H1 (cell line): Measurements from ENCODE around the gene SLC6A6. TPM values are rescaled to one million over a fixed set of nuclear protein-coding genes. Genes with fewer than 3 reads are reported as not detected.

Source experiments
- CTCF ChIA-PET: fragments of 300-600 bp; sonication (Branson Sonifier 250); formaldehyde crosslinking; loops from one replicate; lab custom pipeline; 2021; ENCODE audit not compliant: partially characterized antibody; lab: Charles Lee
- POLR2A ChIA-PET: fragments of 300-600 bp; sonication (Branson Sonifier 250); formaldehyde crosslinking; loops from one replicate; lab custom pipeline; 2021; ENCODE audit warnings: inconsistent platforms; ENCODE audit not compliant: partially characterized antibody; lab: Charles Lee
- DNase-seq, 2 experiments: peaks; one replicate each; pipeline versions ENCODE4 v3.0.0 to v3.0.0-alpha.2; 2010 to 2022; ENCODE audit warnings: low spot score in 2 of 2, low read depth in 1 of 2, mixed read lengths in 1 of 2
- FAIRE-seq: peaks from 2 replicates; lab custom pipeline; 2011; peaks lifted over from hg19 to GRCh38; lab: Jason Lieb, UNC
- H2AFZ ChIP-seq: 2 replicates; pipeline ENCODE4 v1.8.1; 2012; ENCODE audit warnings: low read length, inconsistent platforms
- H2AK5ac ChIP-seq: 2 replicates; pipeline ENCODE4 v1.6.1; 2013; ENCODE audit warnings: low read depth, low read length
- H2BK120ac ChIP-seq: replicated peaks from 2 replicates; pipeline ENCODE3; 2013; ENCODE audit warnings: low read depth, low read length, inconsistent platforms
- H2BK12ac ChIP-seq: 2 replicates; pipeline ENCODE4 v1.6.1; 2013; ENCODE audit warnings: low read depth, low read length
- H2BK15ac ChIP-seq: 2 replicates; pipeline ENCODE4 v1.6.1; 2013; ENCODE audit warnings: low read length
- H2BK20ac ChIP-seq: 2 replicates; pipeline ENCODE4 v1.6.1; 2013; ENCODE audit warnings: low read length
- H2BK5ac ChIP-seq: 2 replicates; pipeline ENCODE4 v1.6.1; 2013; ENCODE audit warnings: low read depth, low read length
- H3K14ac ChIP-seq: 2 replicates; pipeline ENCODE4 v1.6.1; 2013; ENCODE audit warnings: inconsistent platforms; ENCODE audit not compliant: insufficient read length
- H3K18ac ChIP-seq: 2 replicates; pipeline ENCODE4 v1.6.1; 2013; ENCODE audit warnings: low read length; ENCODE audit errors: extremely low read depth
- H3K23ac ChIP-seq: 2 replicates; pipeline ENCODE4 v1.6.1; 2013; ENCODE audit warnings: inconsistent platforms; ENCODE audit not compliant: insufficient read length
- H3K23me2 ChIP-seq: 2 replicates; pipeline ENCODE4 v1.6.1; 2013; ENCODE audit warnings: low read depth, low read length
- H3K27ac ChIP-seq: 2 replicates; pipeline ENCODE4 v1.6.1; 2011; ENCODE audit warnings: low read depth, low read length, inconsistent platforms
- H3K27me3 ChIP-seq, 4 experiments: replicated peaks in 1 of 4; 1 replicate in 1 of 4; 2 replicates in 3 of 4; pipeline versions ENCODE4 v1.6.1 to v1.8.1; 2011 to 2013; ENCODE audit warnings: low read length in 3 of 4, mild to moderate bottlenecking in 3 of 4, inconsistent platforms in 2 of 4, mixed read lengths in 2 of 4, moderate library complexity in 1 of 4; ENCODE audit not compliant: control insufficient read depth in 3 of 4, insufficient read depth in 3 of 4; ENCODE audit errors: extremely low read depth in 1 of 4
- H3K36me3 ChIP-seq, 4 experiments: 2 replicates each; pipeline versions ENCODE4 v1.6.1 to v1.8.1; 2011 to 2013; ENCODE audit warnings: mild to moderate bottlenecking in 4 of 4, low read length in 3 of 4, moderate library complexity in 2 of 4, control low read depth in 1 of 4, inconsistent platforms in 1 of 4; ENCODE audit not compliant: insufficient read depth in 4 of 4, control insufficient read depth in 2 of 4
- H3K4ac ChIP-seq: replicated peaks from 2 replicates; pipeline ENCODE3; 2013; ENCODE audit warnings: low read length, low read depth, mixed read lengths, inconsistent platforms; ENCODE audit not compliant: insufficient read length
- H3K4me1 ChIP-seq, 4 experiments: replicated peaks in 1 of 4; 1 replicate in 1 of 4; 2 replicates in 3 of 4; pipeline versions ENCODE4 v1.6.1 to v1.8.1; 2011 to 2013; ENCODE audit warnings: low read length in 3 of 4, inconsistent platforms in 2 of 4, mixed read lengths in 1 of 4; ENCODE audit not compliant: insufficient read depth in 4 of 4, control insufficient read depth in 3 of 4
- H3K4me2 ChIP-seq, 2 experiments: 2 replicates each; pipeline versions ENCODE4 v1.6.1 to v1.8.1; 2011 to 2013; ENCODE audit warnings: low read depth in 2 of 2, low read length in 2 of 2, control low read depth in 1 of 2, inconsistent platforms in 1 of 2, mild to moderate bottlenecking in 1 of 2; ENCODE audit not compliant: insufficient read depth in 1 of 2
- H3K4me3 ChIP-seq, 4 experiments: fragments of 200-600, 300-600 bp in 1 of 4; sonication (generic), shearing (Covaris generic), sonication (Bioruptor Twin) in 1 of 4; 2 replicates each; pipeline versions ENCODE4 v1.5.1 to v1.8.1; 2011 to 2016; ENCODE audit warnings: low read length in 4 of 4, low read depth in 3 of 4, control low read depth in 2 of 4, inconsistent platforms in 2 of 4, mild to moderate bottlenecking in 2 of 4, mixed read lengths in 1 of 4, moderate library complexity in 1 of 4; ENCODE audit not compliant: insufficient read depth in 2 of 4; ENCODE audit errors: extremely low read depth in 1 of 4
- H3K56ac ChIP-seq: replicated peaks from 2 replicates; pipeline ENCODE3; 2013; ENCODE audit warnings: low read depth, mild to moderate bottlenecking, mixed read lengths, low read length, inconsistent platforms; ENCODE audit not compliant: insufficient read length
- H3K79me1 ChIP-seq: 2 replicates; pipeline ENCODE4 v1.6.1; 2013; ENCODE audit warnings: low read depth, low read length, control low read depth
- H3K79me2 ChIP-seq, 2 experiments: 2 replicates each; pipeline versions ENCODE4 v1.6.1 to v1.8.1; 2012 to 2013; ENCODE audit warnings: low read length in 2 of 2, mild to moderate bottlenecking in 2 of 2, inconsistent platforms in 1 of 2; ENCODE audit not compliant: insufficient read depth in 2 of 2, control insufficient read depth in 1 of 2
- H3K9ac ChIP-seq, 4 experiments: replicated peaks in 1 of 4; 1 replicate in 1 of 4; 2 replicates in 3 of 4; pipeline versions ENCODE4 v1.6.1 to v1.8.1; 2011 to 2013; ENCODE audit warnings: low read depth in 3 of 4, low read length in 3 of 4, control low read depth in 2 of 4, mild to moderate bottlenecking in 2 of 4, moderate library complexity in 2 of 4, inconsistent platforms in 1 of 4; ENCODE audit errors: extremely low read depth in 1 of 4
- H3K9me3 ChIP-seq, 2 experiments: 2 replicates each; pipeline versions ENCODE4 v1.6.1 to v1.8.1; 2012 to 2013; ENCODE audit warnings: mild to moderate bottlenecking in 2 of 2, moderate library complexity in 2 of 2, control low read depth in 1 of 2, inconsistent platforms in 1 of 2, low read depth in 1 of 2, low read length in 1 of 2, mixed read lengths in 1 of 2; ENCODE audit not compliant: insufficient read depth in 2 of 2
- H4K20me1 ChIP-seq, 2 experiments: replicated peaks in 1 of 2; 2 replicates each; pipeline versions ENCODE3 to v1.8.1; 2011 to 2013; ENCODE audit warnings: inconsistent platforms in 2 of 2, low read length in 2 of 2, mild to moderate bottlenecking in 1 of 2; ENCODE audit not compliant: insufficient read depth in 2 of 2, control insufficient read depth in 1 of 2
- H4K5ac ChIP-seq: 2 replicates; pipeline ENCODE4 v1.6.1; 2013; ENCODE audit warnings: low read length, low read depth, mixed read lengths, inconsistent platforms; ENCODE audit not compliant: insufficient read length
- H4K8ac ChIP-seq: 2 replicates; pipeline ENCODE4 v1.8.0; 2013; ENCODE audit warnings: mild to moderate bottlenecking, moderate library complexity, low read length, inconsistent platforms; ENCODE audit not compliant: insufficient read depth; ENCODE audit errors: extremely low read depth
- H4K91ac ChIP-seq: replicated peaks from 2 replicates; pipeline ENCODE3; 2013; ENCODE audit warnings: low read length, mixed read lengths, inconsistent platforms; ENCODE audit not compliant: insufficient read length
- ASH2L ChIP-seq: fragments of 200-600, 300-600 bp; sonication (generic); IDR thresholded peaks from one replicate; pipeline ENCODE4 v1.7.1; 2017; ENCODE audit warnings: low read length
- CBX8 ChIP-seq: fragments of 300-800, 300-1000 bp; sonication (generic); IDR thresholded peaks from 2 replicates; pipeline ENCODE4 v1.7.1; 2016; ENCODE audit warnings: low read depth, low read length, borderline replicate concordance
- CHD2 ChIP-seq: IDR thresholded peaks from 2 replicates; pipeline ENCODE4 v1.6.1; 2012; ENCODE audit warnings: low read length, improper control_type of control experiment
- GTF2F1 ChIP-seq: IDR thresholded peaks from 2 replicates; pipeline ENCODE4 v1.6.1; 2012; ENCODE audit warnings: low read depth, low read length, improper control_type of control experiment, borderline replicate concordance
- HDAC6 ChIP-seq: IDR thresholded peaks from one replicate; pipeline ENCODE4 v1.7.1; 2012; ENCODE audit warnings: low read depth, mild to moderate bottlenecking, inconsistent platforms, low read length, moderate library complexity
- JUND ChIP-seq: IDR thresholded peaks from 2 replicates; pipeline ENCODE4 v1.6.1; 2011; ENCODE audit warnings: mild to moderate bottlenecking, improper control_type of control experiment, low read length
- KDM4A ChIP-seq: IDR thresholded peaks from one replicate; pipeline ENCODE4 v1.7.1; 2012; ENCODE audit warnings: low read depth, mild to moderate bottlenecking, moderate library complexity, low read length, inconsistent platforms; ENCODE audit not compliant: severe bottlenecking
- KDM5A ChIP-seq: fragments of 200-600 bp; IDR thresholded peaks from 2 replicates; pipeline ENCODE4 v1.7.1; 2012; ENCODE audit warnings: mild to moderate bottlenecking, low read length, inconsistent platforms, mixed read lengths
- NRF1 ChIP-seq: IDR thresholded peaks from 2 replicates; pipeline ENCODE4 v1.6.1; 2011; ENCODE audit warnings: mild to moderate bottlenecking, low read depth, low read length, improper control_type of control experiment
- PHF8 ChIP-seq: fragments of 200-600 bp; sonication (generic); conservative IDR thresholded peaks from 2 replicates; pipeline ENCODE4 v1.7.1; 2012; ENCODE audit warnings: low read depth, mild to moderate bottlenecking, inconsistent platforms, low read length, moderate library complexity
- SP4 ChIP-seq: IDR thresholded peaks from 2 replicates; pipeline ENCODE4 v1.6.1; 2012; ENCODE audit warnings: low read length, inconsistent platforms
- WGBS, 2 experiments: shearing (Covaris generic) in 1 of 2; methylation state at CpG; one replicate each; pipeline versions ENCODE4 v1.1.6 to v1.1.7; 2013 to 2015; ENCODE audit warnings: low lambda C conversion rate in 2 of 2, mixed read lengths in 2 of 2, inconsistent platforms in 1 of 2, low coverage in 1 of 2, missing lambda C conversion rate in 1 of 2; ENCODE audit not compliant: insufficient replicate concordance in 2 of 2, insufficient coverage in 1 of 2, insufficient read length in 1 of 2; ENCODE audit errors: extremely low coverage in 1 of 2, missing lambda C conversion rate in 1 of 2; 5-methylcytosine and 5-hydroxymethylcytosine counted together
- polyA plus RNA-seq, 7 experiments: library from polyadenylated mRNA; depleted of rRNA in 3 of 7; stranded (reverse) in 5 of 7; unstranded in 2 of 7; fragments of >200 nt in 5 of 7; fragments of 200-250 nt in 2 of 7; gene quantifications; 1 replicate in 5 of 7; 2 replicates in 1 of 7; 4 replicates in 1 of 7; pipeline versions ENCODE4 v1.2.1 to v1.2.3, GENCODE V29; 2011 to 2013; ENCODE audit warnings: missing spikeins in 2 of 7, mixed read lengths in 2 of 7
- total RNA-seq: library from RNA; stranded (reverse); fragmentation: NEBNext Ultra II Directional; extraction: Animal tissue kit (Norgen Biotek cat#: 25700); gene quantifications from 2 replicates; pipeline ENCODE4 v1.2.1, GENCODE V29; 2021
- TF ChIP-seq, protein P1 (sequence below), 3 experiments: IDR thresholded peaks; 1 replicate in 2 of 3; 2 replicates in 1 of 3; pipeline versions ENCODE4 v1.5.1 to v1.6.1; 2011; ENCODE audit warnings: low read length in 3 of 3, mild to moderate bottlenecking in 3 of 3, inconsistent platforms in 2 of 3, low read depth in 1 of 3, moderate library complexity in 1 of 3; ENCODE audit not compliant: insufficient read depth in 1 of 3; ENCODE audit errors: control extremely low read depth in 1 of 3

Gene SLC6A6
- total and polyA plus RNA-seq, 2 of the 8 experiments (the other 6 are each of a cell fraction or from before 2014, with no cell fraction given): 66.2 to 144 TPM

DNA sequence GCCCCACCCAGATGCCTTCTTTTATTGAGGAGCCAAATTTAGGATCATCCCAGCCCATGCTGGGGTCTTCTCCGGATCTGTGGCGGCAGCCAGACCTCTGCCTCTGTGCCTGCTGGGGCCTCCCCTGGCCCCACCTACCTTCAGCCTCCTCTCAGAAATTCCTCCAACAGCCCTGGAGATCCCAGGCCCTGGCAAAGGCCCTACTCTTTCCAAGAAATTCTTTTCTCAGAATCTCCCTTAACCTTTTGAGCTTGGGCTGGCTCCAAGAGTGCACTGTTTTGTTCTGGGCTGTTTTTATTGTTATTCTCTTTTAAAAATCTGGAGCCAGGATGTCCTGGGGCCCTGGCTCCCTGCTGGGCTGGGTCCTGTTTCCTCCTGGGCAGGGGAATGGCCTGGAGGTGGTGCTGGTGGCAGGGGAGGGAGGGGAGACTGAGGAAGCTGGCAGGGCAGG lies 79.9 kb downstream of the SLC6A6 start:
- no peak for FAIRE-seq
- Histone ChIP-seq H3K56ac (no peak overlapping the region), H2BK20ac (no peak overlapping the region), H3K9ac (no peak overlapping the region), H3K4ac (no peak overlapping the region), H2AK5ac (no peak overlapping the region), H2BK5ac (no peak overlapping the region), H3K79me1 (no peaks in the 10 kb centered on the region), H3K23me2 (no peaks in the 10 kb centered on the region; the same call in 1 of the 2 replicates), H3K14ac (no peak overlapping the region), H3K4me3 (no peak overlapping the region), H3K4me2 (no peak overlapping the region), H3K23ac (no peak overlapping the region), H3K36me3 (peaks cover 27 to 74% (median 57%) of the 10 kb centered on the region in 4 experiments), H3K18ac (no peak overlapping the region), H4K91ac (no peak overlapping the region), H3K27ac (no peak overlapping the region), H2BK120ac (no peak overlapping the region), H2AFZ (no peak overlapping the region), H4K5ac (no peak overlapping the region), H4K20me1 (peaks cover 0 to 12% of the 10 kb centered on the region in 2 experiments), H2BK15ac (no peak overlapping the region), H3K79me2 (no peaks in the 10 kb centered on the region), H3K4me1 (peaks cover 0 to 8% (median 2%) of the 10 kb centered on the region in 4 experiments; a peak in 5 of 7 replicates), H3K27me3 (no peaks in the 10 kb centered on the region), H2BK12ac (no peak overlapping the region), H4K8ac (no peak overlapping the region), H3K9me3 (no peaks in the 10 kb centered on the region)
- WGBS, 2 experiments: 91% methylated on average over 2 of the region's 2 CpGs; no CpG with 5 or more reads in 1 of the 2 experiments
- POLR2A ChIA-PET: no interaction called here
- no peak for DNase-seq
- CTCF ChIA-PET: interaction anchor here (1.1 to 5.3 kb wide), 6 partner anchors 11 to 279 kb away, joined by 3 to 23 read pairs (median 4); no protein-coding TSS in a partner anchor
- TF ChIP-seq HDAC6 (no peak), ASH2L (no peak), CHD2 (no peak), SP4 (no peak), CBX8 (no peak), NRF1 (no peak), PHF8 (no peak), KDM5A (no peak), GTF2F1 (no peak), JUND (no peak), KDM4A (no peak)
- TF ChIP-seq, protein P1, sequence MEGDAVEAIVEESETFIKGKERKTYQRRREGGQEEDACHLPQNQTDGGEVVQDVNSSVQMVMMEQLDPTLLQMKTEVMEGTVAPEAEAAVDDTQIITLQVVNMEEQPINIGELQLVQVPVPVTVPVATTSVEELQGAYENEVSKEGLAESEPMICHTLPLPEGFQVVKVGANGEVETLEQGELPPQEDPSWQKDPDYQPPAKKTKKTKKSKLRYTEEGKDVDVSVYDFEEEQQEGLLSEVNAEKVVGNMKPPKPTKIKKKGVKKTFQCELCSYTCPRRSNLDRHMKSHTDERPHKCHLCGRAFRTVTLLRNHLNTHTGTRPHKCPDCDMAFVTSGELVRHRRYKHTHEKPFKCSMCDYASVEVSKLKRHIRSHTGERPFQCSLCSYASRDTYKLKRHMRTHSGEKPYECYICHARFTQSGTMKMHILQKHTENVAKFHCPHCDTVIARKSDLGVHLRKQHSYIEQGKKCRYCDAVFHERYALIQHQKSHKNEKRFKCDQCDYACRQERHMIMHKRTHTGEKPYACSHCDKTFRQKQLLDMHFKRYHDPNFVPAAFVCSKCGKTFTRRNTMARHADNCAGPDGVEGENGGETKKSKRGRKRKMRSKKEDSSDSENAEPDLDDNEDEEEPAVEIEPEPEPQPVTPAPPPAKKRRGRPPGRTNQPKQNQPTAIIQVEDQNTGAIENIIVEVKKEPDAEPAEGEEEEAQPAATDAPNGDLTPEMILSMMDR (IDR thresholded peaks at IDR 0.05; ENCODE audit: control extremely low read depth in 1 of 3, insufficient read depth in 1 of 3, low read depth in 1 of 3, low read length in 3 of 3): no peak
